ENCODE measurements around the gene TMEM39A. TPM values are rescaled to one million over a fixed set of nuclear protein-coding genes. Genes with fewer than 3 reads are reported as not detected.
A peak's percentile ranks its signal among the peaks of the same experiment; 100 is the strongest.

TMEM39A gene
- total and polyA plus RNA-seq, 4 donors: 4.7 to 69.2 (median 17.5) TPM

GRCh38 chr3:119506631-119507030 lies 43.2 kb upstream of the TMEM39A start:
- no peaks in the 10 kb centered on the region for H3K27me3 ChIP-seq (ENCODE audit: control insufficient read depth in 4 of 4, insufficient read depth in 4 of 4, low read length in 3 of 4)
- DNase-seq (ENCODE audit: low spot score): no peak
- H3K9me3 ChIP-seq (ENCODE audit: control insufficient read depth in 4 of 4, low read length in 3 of 4): no peaks in the 10 kb centered on the region
- no peak for TF ChIP-seq EGR1 (IDR thresholded peaks at IDR 0.05; ENCODE audit: low read depth in 2 of 2)
- TF ChIP-seq SP1 (IDR thresholded peaks at IDR 0.05): no peak
- TF ChIP-seq, protein P1, sequence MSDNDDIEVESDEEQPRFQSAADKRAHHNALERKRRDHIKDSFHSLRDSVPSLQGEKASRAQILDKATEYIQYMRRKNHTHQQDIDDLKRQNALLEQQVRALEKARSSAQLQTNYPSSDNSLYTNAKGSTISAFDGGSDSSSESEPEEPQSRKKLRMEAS (IDR thresholded peaks at IDR 0.05): no peak
- no peak for TF ChIP-seq ZBTB33 (IDR thresholded peaks at IDR 0.05)
- TF ChIP-seq REST (IDR thresholded peaks at IDR 0.05): no peak
- TF ChIP-seq GABPA (IDR thresholded peaks at IDR 0.05 in 1 of 2, conservative IDR thresholded peaks at IDR 0.05 in 1 of 2): no peak
- no peak for TF ChIP-seq RAD21 (IDR thresholded peaks at IDR 0.05)
- no peak for TF ChIP-seq HNF4G (IDR thresholded peaks at IDR 0.05)
- no peak for TF ChIP-seq NR2F2 (IDR thresholded peaks at IDR 0.05)
- TF ChIP-seq JUND (IDR thresholded peaks at IDR 0.05): no peak
- TF ChIP-seq FOXA1 (IDR thresholded peaks at IDR 0.05): no peak
- no peak for TF ChIP-seq TAF1 (conservative IDR thresholded peaks at IDR 0.05)
- TF ChIP-seq HNF4A (conservative IDR thresholded peaks at IDR 0.05): no peak
- TF ChIP-seq RXRA (IDR thresholded peaks at IDR 0.05): no peak
- no peak for TF ChIP-seq ATF3 (IDR thresholded peaks at IDR 0.05)
- TF ChIP-seq YY1 (IDR thresholded peaks at IDR 0.05): no peak
- no peak for TF ChIP-seq FOXA2 (IDR thresholded peaks at IDR 0.05)
- no peak for TF ChIP-seq CTCF (IDR thresholded peaks at IDR 0.05; ENCODE audit: low read depth, low read length, missing input control)
- H3K27ac ChIP-seq (ENCODE audit: low read depth in 1 of 2, low read length in 2 of 2): peak overlapping the region in 1 of 2 donors; percentile 1
- peak overlapping the region in 1 of 2 donors; percentile 35 for H3K9ac ChIP-seq (ENCODE audit: low read depth in 1 of 2, low read length in 2 of 2)
- no peaks in the 10 kb centered on the region for H3K4me1 ChIP-seq (ENCODE audit: control insufficient read depth in 4 of 4, insufficient read depth in 4 of 4, low read length in 3 of 4)
- no peak overlapping the region for H3K4me3 ChIP-seq (ENCODE audit: low read depth in 1 of 3, low read length in 3 of 3)
- WGBS: 62% methylated on average over 4 of the region's 4 CpGs
- peaks cover 10 to 27% (median 21%) of the 10 kb centered on the region in 4 donors for H3K36me3 ChIP-seq (ENCODE audit: control insufficient read depth in 4 of 4, insufficient read depth in 3 of 4, low read depth in 1 of 4, low read length in 3 of 4)

Measured in liver (tissue), 9 donors.